Posterior cingulate gyrus (tissue), 11 donors: ENCODE data around the gene FAM120B.
A peak's percentile ranks its signal among the peaks of the same experiment; 100 is the strongest.
"Not testable (repeated sequence)": the region's sequence is repeated elsewhere in the genome, so short reads cannot be mapped to it uniquely, and the experiment has no call there.

ENCODE experiments used
- DNase-seq, 10 donors: peaks; one replicate each; pipeline versions ENCODE4 v3.0.0 to v3.0.0-alpha.2; 2020 to 2021; ENCODE audit warnings: mixed read lengths in 3 of 10
- intact Hi-C: fragments of 100-400 bp; cut with DNase I; formaldehyde crosslinking; loops from one replicate; pipeline ENCODE4 v1.15.1; 2023

FAM120B gene

GRCh38 chr6:170344631-170345576 is 38.3 kb downstream of the FAM120B start:
- no peak for DNase-seq
- intact Hi-C loops, result no loop called here

- no peak for DNase-seq
- intact Hi-C loops, result no loop called here
These were observed 39.1 kb downstream of the FAM120B start for GRCh38 chr6:170345662-170346061.

- intact Hi-C loops, result no loop called here
- DNase-seq, result no peak
These were observed 40.1 kb downstream of the FAM120B start for GRCh38 chr6:170346649-170347048.

- intact Hi-C loops, result no loop called here
These were observed 40.5 kb downstream of the FAM120B start for GRCh38 chr6:170347091-170347490.

GRCh38 chr6:170347975-170348374 is 41.4 kb downstream of the FAM120B start:
- intact Hi-C loops, result no loop called here
- DNase-seq, result no peak

More at GRCh38 chr6:170347091-170347490, 40.5 kb downstream of the FAM120B start:
- no peak for DNase-seq

GRCh38 chr6:170351456-170351855 is 44.9 kb downstream of the FAM120B start:
- intact Hi-C loops, DNase-seq: not testable (repeated sequence)

GRCh38 chr6:170355190-170355589 is 48.6 kb downstream of the FAM120B start:
- intact Hi-C loops, DNase-seq: not testable (repeated sequence)

- no peak for DNase-seq
- intact Hi-C loops, result no loop called here
These were observed 49.1 kb downstream of the FAM120B start for GRCh38 chr6:170355661-170356060.

GRCh38 chr6:170357812-170358211 is 51.3 kb downstream of the FAM120B start:
- DNase-seq, result no peak
- intact Hi-C loops, result no loop called here

GRCh38 chr6:170358496-170358895 is 51.9 kb downstream of the FAM120B start:
- DNase-seq, result no peak
- intact Hi-C loops, result no loop called here

- intact Hi-C loops, result loop anchor here (10.0 kb wide), 1 partner anchor 164 kb away; no protein-coding TSS in a partner anchor
- DNase-seq, result no peak
These were observed 53.9 kb downstream of the FAM120B start for GRCh38 chr6:170360476-170360875.

GRCh38 chr6:170361335-170361734 is 54.8 kb downstream of the FAM120B start:
- intact Hi-C loops, result loop anchor here (10.0 kb wide), 1 partner anchor 163 kb away; no protein-coding TSS in a partner anchor
- DNase-seq, result no peak

- DNase-seq, result no peak
- intact Hi-C loops, result loop anchor here (10.0 kb wide), 1 partner anchor 163 kb away; no protein-coding TSS in a partner anchor
These were observed 55.6 kb downstream of the FAM120B start for GRCh38 chr6:170362121-170362520.

GRCh38 chr6:170363255-170363654 is 56.7 kb downstream of the FAM120B start:
- DNase-seq, result no peak
- intact Hi-C loops, result loop anchor here (10.0 kb wide), 1 partner anchor 162 kb away; no protein-coding TSS in a partner anchor

GRCh38 chr6:170365121-170365520 is 58.6 kb downstream of the FAM120B start:
- intact Hi-C loops, result loop anchor here (10.0 kb wide), 1 partner anchor 160 kb away; no protein-coding TSS in a partner anchor
- DNase-seq, result no peak

GRCh38 chr6:170365593-170365992 is 59.0 kb downstream of the FAM120B start:
- peak in 1 of 10 donors; percentile 66 for DNase-seq
- intact Hi-C loops, result loop anchor here (10.0 kb wide), 1 partner anchor 159 kb away; no protein-coding TSS in a partner anchor

- DNase-seq, result peak in 7 of 10 donors; percentile 20 to 89 (median 40)
- intact Hi-C loops, result loop anchor here (10.0 kb wide), 1 partner anchor 158 kb away; no protein-coding TSS in a partner anchor
These were observed 59.8 kb downstream of the FAM120B start for GRCh38 chr6:170366248-170366960.

- intact Hi-C loops, result loop anchor here (10.0 kb wide), 1 partner anchor 158 kb away; no protein-coding TSS in a partner anchor
- peak in 2 of 10 donors; percentile 37 to 68 for DNase-seq
These were observed 60.7 kb downstream of the FAM120B start for GRCh38 chr6:170367241-170367640.

GRCh38 chr6:170368544-170368943 is 62.0 kb downstream of the FAM120B start:
- no peak for DNase-seq
- intact Hi-C loops, result loop anchor here (10.0 kb wide), 1 partner anchor 156 kb away; no protein-coding TSS in a partner anchor

- intact Hi-C loops, result loop anchor here (10.0 kb wide), 1 partner anchor 155 kb away; no protein-coding TSS in a partner anchor
- DNase-seq, result no peak
These were observed 62.8 kb downstream of the FAM120B start for GRCh38 chr6:170369403-170369802.

GRCh38 chr6:170370416-170370815 is 63.9 kb downstream of the FAM120B start:
- intact Hi-C loops, result no loop called here
- no peak for DNase-seq
